Body of pancreas (tissue), 4 donors: ENCODE results near the gene GLB1L2.

Experiments used
- POLR2A ChIP-seq, 3 donors: fragments of 450-650 bp; IDR thresholded peaks; one replicate each; pipeline ENCODE4 v1.6.1; 2016; ENCODE audit warnings: antibody characterized with exemption in 3 of 3, mild to moderate bottlenecking in 2 of 3
- TF ChIP-seq, protein P1 (sequence below), 7 experiments: fragments of 450-650 bp in 4 of 7; fragments of 200-600 bp in 3 of 7; sonication (generic) in 3 of 7; IDR thresholded peaks; one replicate each; pipeline ENCODE4 v1.5.1; 2016 to 2019; ENCODE audit warnings: antibody characterized with exemption in 7 of 7

DNA sequence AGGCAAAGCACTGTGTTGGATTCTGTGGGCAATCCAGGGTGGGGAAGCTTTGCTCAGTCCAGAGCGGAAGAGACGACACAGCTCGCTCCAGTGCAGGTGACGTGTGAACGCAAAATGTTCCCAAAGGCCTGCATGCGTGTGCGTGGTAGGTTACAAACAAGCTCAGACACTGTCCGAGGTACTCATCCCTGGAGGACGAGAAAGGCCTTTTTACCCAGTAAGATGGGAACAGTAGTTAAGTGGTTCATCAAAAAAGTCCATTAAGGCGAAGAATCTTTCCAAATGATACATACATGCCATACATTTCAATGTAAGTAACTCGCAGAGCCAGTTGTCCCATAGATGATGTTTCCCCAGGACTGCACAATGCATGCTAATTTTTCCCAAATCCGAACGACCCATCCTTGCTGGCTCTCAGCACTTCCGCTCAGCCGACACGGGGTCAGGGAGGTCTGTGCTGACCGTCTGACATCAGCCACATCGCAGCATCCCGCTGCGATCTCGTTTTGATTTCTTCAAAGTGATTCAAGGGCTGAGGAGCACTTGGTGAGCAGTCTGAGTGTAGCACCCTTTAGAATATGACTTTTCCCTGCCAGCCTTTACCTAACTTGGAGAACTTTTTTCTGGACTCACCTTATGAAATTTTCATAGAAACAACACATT is 61.3 kb downstream of the GLB1L2 start:
- TF ChIP-seq POLR2A (IDR thresholded peaks at IDR 0.05): no peak
- TF ChIP-seq, protein P1, sequence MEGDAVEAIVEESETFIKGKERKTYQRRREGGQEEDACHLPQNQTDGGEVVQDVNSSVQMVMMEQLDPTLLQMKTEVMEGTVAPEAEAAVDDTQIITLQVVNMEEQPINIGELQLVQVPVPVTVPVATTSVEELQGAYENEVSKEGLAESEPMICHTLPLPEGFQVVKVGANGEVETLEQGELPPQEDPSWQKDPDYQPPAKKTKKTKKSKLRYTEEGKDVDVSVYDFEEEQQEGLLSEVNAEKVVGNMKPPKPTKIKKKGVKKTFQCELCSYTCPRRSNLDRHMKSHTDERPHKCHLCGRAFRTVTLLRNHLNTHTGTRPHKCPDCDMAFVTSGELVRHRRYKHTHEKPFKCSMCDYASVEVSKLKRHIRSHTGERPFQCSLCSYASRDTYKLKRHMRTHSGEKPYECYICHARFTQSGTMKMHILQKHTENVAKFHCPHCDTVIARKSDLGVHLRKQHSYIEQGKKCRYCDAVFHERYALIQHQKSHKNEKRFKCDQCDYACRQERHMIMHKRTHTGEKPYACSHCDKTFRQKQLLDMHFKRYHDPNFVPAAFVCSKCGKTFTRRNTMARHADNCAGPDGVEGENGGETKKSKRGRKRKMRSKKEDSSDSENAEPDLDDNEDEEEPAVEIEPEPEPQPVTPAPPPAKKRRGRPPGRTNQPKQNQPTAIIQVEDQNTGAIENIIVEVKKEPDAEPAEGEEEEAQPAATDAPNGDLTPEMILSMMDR (IDR thresholded peaks at IDR 0.05): no peak
